Activated effector memory CD4-positive, alpha-beta T cell treated with anti-CD3 and anti-CD28 coated beads, Interleukin-2, amount 50 U/mL, for 16 hours (primary cell): ENCODE results near the gene NGF.

Experiments used
- DNase-seq: peaks from one replicate; pipeline ENCODE4 v3.0.0-alpha.2; 2020

The NGF gene

GRCh38 chr1:115275216-115275615 is 62.8 kb downstream of the NGF start:
- DNase-seq = no peak

GRCh38 chr1:115274467-115274866 is 63.6 kb downstream of the NGF start:
- no peak for DNase-seq

GRCh38 chr1:115266729-115267421 is 71.2 kb downstream of the NGF start:
- DNase-seq = no peak

- DNase-seq = no peak
Measured at GRCh38 chr1:115265099-115265498, 73.0 kb downstream of the NGF start.

GRCh38 chr1:115262886-115263285 is 75.2 kb downstream of the NGF start:
- no peak for DNase-seq

- no peak for DNase-seq
Measured at GRCh38 chr1:115261496-115261895, 76.6 kb downstream of the NGF start.

- no peak for DNase-seq
Measured at GRCh38 chr1:115258302-115258866, 79.7 kb downstream of the NGF start.

GRCh38 chr1:115257591-115257990 is 80.5 kb downstream of the NGF start:
- DNase-seq = no peak

- no peak for DNase-seq
Measured at GRCh38 chr1:115255154-115255553, 82.9 kb downstream of the NGF start.

- no peak for DNase-seq
Measured at GRCh38 chr1:115252585-115252984, 85.5 kb downstream of the NGF start.

GRCh38 chr1:115251856-115252255 is 86.2 kb downstream of the NGF start:
- DNase-seq = no peak

- DNase-seq = no peak
Measured at GRCh38 chr1:115251340-115251748, 86.7 kb downstream of the NGF start.

- no peak for DNase-seq
Measured at GRCh38 chr1:115246526-115246925, 91.5 kb downstream of the NGF start.

GRCh38 chr1:115245227-115245626 is 92.8 kb downstream of the NGF start:
- no peak for DNase-seq

GRCh38 chr1:115242543-115242942 is 95.5 kb downstream of the NGF start:
- DNase-seq = no peak

GRCh38 chr1:115241309-115241708 is 96.7 kb downstream of the NGF start:
- no peak for DNase-seq

GRCh38 chr1:115240297-115240696 is 97.8 kb downstream of the NGF start:
- DNase-seq = no peak

- DNase-seq = no peak
Measured at GRCh38 chr1:115239426-115239825, 98.6 kb downstream of the NGF start.

GRCh38 chr1:115239148-115239422 is 99.0 kb downstream of the NGF start:
- DNase-seq = no peak

GRCh38 chr1:115238336-115239147 is 99.5 kb downstream of the NGF start:
- no peak for DNase-seq

- DNase-seq = no peak
Measured at GRCh38 chr1:115237507-115237906, 100.5 kb downstream of the NGF start.

- DNase-seq = no peak
Measured at GRCh38 chr1:115237023-115237422, 101.0 kb downstream of the NGF start.
